Suprapubic skin (tissue), 4 donors: Measurements from ENCODE around the gene BTG3. TPM values are rescaled to one million over a fixed set of nuclear protein-coding genes. Genes with fewer than 3 reads are reported as not detected.
A peak's percentile ranks its signal among the peaks of the same experiment; 100 is the strongest.

Source experiments
- DNase-seq, 2 donors: peaks; one replicate each; pipeline ENCODE4 v3.0.0-alpha.2; 2019; ENCODE audit warnings: low spot score in 2 of 2
- H3K27ac ChIP-seq: fragments of 200-600 bp; sonication (generic); one replicate; pipeline ENCODE4 v1.5.1; 2019
- H3K27me3 ChIP-seq: fragments of 200-600 bp; sonication (generic); one replicate; pipeline ENCODE4 v1.5.1; 2019
- H3K36me3 ChIP-seq: fragments of 200-600 bp; sonication (generic); one replicate; pipeline ENCODE4 v1.5.1; 2019
- H3K4me1 ChIP-seq: fragments of 200-600 bp; sonication (generic); one replicate; pipeline ENCODE4 v1.5.1; 2019
- H3K4me3 ChIP-seq: fragments of 200-600 bp; sonication (generic); one replicate; pipeline ENCODE4 v1.5.1; 2019; ENCODE audit warnings: mild to moderate bottlenecking
- H3K9me3 ChIP-seq: fragments of 200-600 bp; sonication (generic); one replicate; pipeline ENCODE4 v1.5.1; 2019
- CTCF ChIP-seq, 2 donors: fragments of 200-600 bp in 1 of 2; fragments of 450-650 bp in 1 of 2; sonication (generic) in 1 of 2; IDR thresholded peaks; one replicate each; pipeline ENCODE4 v1.5.1; 2016 to 2019; ENCODE audit warnings: antibody characterized with exemption in 2 of 2, mild to moderate bottlenecking in 1 of 2, moderate library complexity in 1 of 2
- EP300 ChIP-seq: sonication (generic); formaldehyde crosslinking; IDR thresholded peaks from one replicate; pipeline ENCODE4 v1.6.1; 2017; ENCODE audit warnings: antibody characterized with exemption
- POLR2A ChIP-seq, 2 donors: fragments of 450-650 bp; IDR thresholded peaks; one replicate each; pipeline ENCODE4 v1.6.1; 2017; ENCODE audit warnings: antibody characterized with exemption in 2 of 2, mild to moderate bottlenecking in 2 of 2, moderate library complexity in 2 of 2
- POLR2AphosphoS5 ChIP-seq, 3 donors: sonication (generic); formaldehyde crosslinking; IDR thresholded peaks; one replicate each; pipeline ENCODE4 v1.6.1; 2017; ENCODE audit warnings: antibody characterized with exemption in 3 of 3
- WGBS: methylation state at CpG from one replicate; pipeline ENCODE4 v1.1.5; 2018; 5-methylcytosine and 5-hydroxymethylcytosine counted together
- total RNA-seq, 4 donors: library from RNA; depleted of rRNA; stranded (reverse); fragments of >200 nt; gene quantifications; one replicate each; pipeline ENCODE4 v1.1.0, GENCODE V29; 2016

BTG3 gene
- total RNA-seq, 4 donors from 2014 or later, result 50.4 to 81.5 (median 72.4) TPM

DNA sequence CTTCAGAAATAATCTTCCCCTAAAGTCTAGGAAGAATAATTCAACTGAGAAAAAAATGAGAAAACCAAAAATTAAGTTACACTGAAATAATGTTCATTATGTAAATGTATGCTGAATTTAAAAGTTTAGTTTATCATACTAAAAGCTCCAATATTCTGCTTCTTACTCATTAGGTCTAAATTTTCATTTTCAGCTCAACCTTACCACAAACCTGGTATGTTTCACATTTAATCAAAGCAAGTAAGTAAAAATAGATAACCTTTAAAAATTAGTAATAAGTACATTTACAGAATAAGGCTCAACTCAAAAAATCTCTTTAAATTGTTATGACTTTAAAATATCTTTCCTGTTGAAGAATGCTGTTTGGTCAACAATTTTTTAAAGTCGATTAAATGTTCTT is 15.0 kb downstream of the BTG3 start:
- WGBS, result 63% methylated on average over 1 of the region's 1 CpG
- Histone ChIP-seq H3K27me3 (no peaks in the 10 kb centered on the region), H3K4me3 (no peak overlapping the region), H3K4me1 (no peaks in the 10 kb centered on the region), H3K36me3 (peaks cover 77% of the 10 kb centered on the region), H3K9me3 (no peaks in the 10 kb centered on the region), H3K27ac (no peak overlapping the region)
- no peak for DNase-seq
- no peak for TF ChIP-seq POLR2A (IDR thresholded peaks at IDR 0.05)
- no peak for TF ChIP-seq CTCF (IDR thresholded peaks at IDR 0.05)
- TF ChIP-seq EP300, result no peak
- no peak for TF ChIP-seq POLR2AphosphoS5 (IDR thresholded peaks at IDR 0.05)

GRCh38 chr21:17590430-17590829 is 22.3 kb downstream of the BTG3 start:
- Histone ChIP-seq H3K27ac (no peak overlapping the region), H3K36me3 (peaks cover 24% of the 10 kb centered on the region), H3K9me3 (no peaks in the 10 kb centered on the region), H3K27me3 (no peaks in the 10 kb centered on the region), H3K4me3 (no peak overlapping the region), H3K4me1 (no peaks in the 10 kb centered on the region)
- no peak for DNase-seq
- 60% methylated on average over 4 of the region's 4 CpGs for WGBS
- no peak for TF ChIP-seq EP300
- no peak for TF ChIP-seq POLR2A (IDR thresholded peaks at IDR 0.05)
- TF ChIP-seq POLR2AphosphoS5 (IDR thresholded peaks at IDR 0.05), result no peak

DNA sequence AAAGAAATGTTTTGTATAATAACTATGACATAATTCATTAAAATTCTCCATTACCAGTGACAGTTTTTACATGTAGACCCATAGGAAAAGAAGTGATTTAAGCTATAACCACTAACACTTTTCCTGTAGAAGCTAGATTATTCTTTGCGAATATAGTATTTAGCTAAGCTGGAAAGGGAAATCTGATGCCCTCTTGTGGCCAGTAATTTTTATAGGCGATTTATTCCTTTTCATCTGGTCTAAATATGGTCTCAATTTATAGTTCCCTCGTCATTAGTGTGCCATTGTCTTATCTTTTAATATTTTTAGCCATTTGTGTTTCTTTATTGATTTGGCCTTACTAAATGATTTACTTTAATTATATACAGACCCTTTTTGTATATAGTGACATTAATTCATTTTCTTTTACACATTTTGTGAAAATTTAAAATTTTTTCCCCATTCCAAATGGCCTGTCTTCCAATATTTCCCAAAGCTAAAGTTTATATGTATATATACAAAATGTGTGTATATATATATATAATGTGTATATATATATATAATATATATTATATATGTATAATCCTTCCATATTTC is 26.7 kb downstream of the BTG3 start:
- Histone ChIP-seq H3K27ac (no peak overlapping the region), H3K4me1 (no peaks in the 10 kb centered on the region), H3K4me3 (no peak overlapping the region), H3K9me3 (no peaks in the 10 kb centered on the region), H3K36me3 (no peaks in the 10 kb centered on the region), H3K27me3 (no peaks in the 10 kb centered on the region)
- no peak for DNase-seq
- WGBS, result 5% methylated on average over 3 of the region's 3 CpGs
- TF ChIP-seq CTCF (IDR thresholded peaks at IDR 0.05) (peak; percentile 29 to 45), POLR2AphosphoS5 (IDR thresholded peaks at IDR 0.05) (no peak), POLR2A (IDR thresholded peaks at IDR 0.05) (no peak), EP300 (no peak)

DNA sequence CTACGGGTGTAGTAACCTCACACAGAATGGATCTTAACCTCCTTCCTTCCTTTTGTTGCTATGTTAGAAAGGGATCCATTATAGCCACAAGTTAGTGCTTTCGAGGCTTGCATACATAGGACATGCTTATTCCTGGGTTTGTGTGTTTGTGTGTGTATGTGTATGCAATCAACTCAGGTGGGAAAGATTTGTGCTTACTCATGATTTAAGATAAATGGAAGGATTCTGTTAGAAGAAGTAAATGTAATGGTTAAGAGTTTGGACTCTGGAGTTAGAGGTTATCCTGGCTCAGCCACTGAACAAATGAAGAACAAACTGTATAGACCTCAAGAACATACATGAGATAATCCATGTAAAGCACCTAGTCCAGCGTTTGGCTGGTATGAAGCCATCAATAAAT is 28.8 kb downstream of the BTG3 start:
- H3K4me1 ChIP-seq, result no peaks in the 10 kb centered on the region
- no peak for DNase-seq
- H3K4me3 ChIP-seq, result no peak overlapping the region
- H3K27ac ChIP-seq, result no peak overlapping the region
- no peaks in the 10 kb centered on the region for H3K9me3 ChIP-seq
- no peak for TF ChIP-seq CTCF (IDR thresholded peaks at IDR 0.05)
- no peak for TF ChIP-seq POLR2A (IDR thresholded peaks at IDR 0.05)
- TF ChIP-seq EP300, result no peak
- TF ChIP-seq POLR2AphosphoS5 (IDR thresholded peaks at IDR 0.05), result no peak
- WGBS, result 80% methylated on average over 3 of the region's 3 CpGs
- no peaks in the 10 kb centered on the region for H3K36me3 ChIP-seq
- no peaks in the 10 kb centered on the region for H3K27me3 ChIP-seq

- no peaks in the 10 kb centered on the region for H3K9me3 ChIP-seq
- H3K4me1 ChIP-seq, result no peaks in the 10 kb centered on the region
- no peaks in the 10 kb centered on the region for H3K36me3 ChIP-seq
- WGBS, result 98% methylated on average over 8 of the region's 8 CpGs
- TF ChIP-seq EP300, result no peak
- TF ChIP-seq CTCF (IDR thresholded peaks at IDR 0.05), result no peak
- TF ChIP-seq POLR2A (IDR thresholded peaks at IDR 0.05), result no peak
- TF ChIP-seq POLR2AphosphoS5 (IDR thresholded peaks at IDR 0.05), result no peak
- H3K27me3 ChIP-seq, result no peaks in the 10 kb centered on the region
- H3K4me3 ChIP-seq, result no peak overlapping the region
- no peak for DNase-seq
- no peak overlapping the region for H3K27ac ChIP-seq
These were observed 32.4 kb downstream of the BTG3 start for GRCh38 chr21:17580319-17580718.

DNA sequence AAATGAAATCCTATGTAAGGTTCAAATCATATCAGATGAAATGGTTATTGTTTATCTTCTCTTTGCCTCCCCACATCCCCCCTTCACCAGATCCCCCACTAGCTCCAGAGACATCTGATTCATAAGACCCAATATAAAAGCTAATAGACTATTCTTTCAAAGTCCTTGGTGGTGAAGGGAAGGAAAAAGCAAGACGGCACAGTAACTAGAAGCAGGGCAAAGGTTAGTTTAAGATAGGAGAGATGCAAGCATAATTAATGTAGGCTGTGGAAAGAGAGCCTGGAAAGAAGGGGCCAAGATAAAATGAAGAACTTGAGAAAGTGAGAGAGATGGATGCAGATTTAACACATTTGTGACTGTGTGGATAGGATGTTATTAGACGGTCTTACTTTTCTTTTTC is 33.8 kb downstream of the BTG3 start:
- Histone ChIP-seq H3K4me1 (no peaks in the 10 kb centered on the region), H3K4me3 (no peak overlapping the region), H3K27me3 (no peaks in the 10 kb centered on the region), H3K9me3 (no peaks in the 10 kb centered on the region), H3K27ac (no peak overlapping the region), H3K36me3 (no peaks in the 10 kb centered on the region)
- no peak for TF ChIP-seq CTCF (IDR thresholded peaks at IDR 0.05)
- no peak for TF ChIP-seq POLR2A (IDR thresholded peaks at IDR 0.05)
- TF ChIP-seq EP300, result no peak
- no peak for TF ChIP-seq POLR2AphosphoS5 (IDR thresholded peaks at IDR 0.05)
- no peak for DNase-seq
- 82% methylated on average over 2 of the region's 2 CpGs for WGBS
